NCI-H2227 treated with DMSO at 0.1 percent for 48 hours (cell line): ENCODE data around the gene CDKN1C.
"Not testable (repeated sequence)": the region's sequence is repeated elsewhere in the genome, so short reads cannot be mapped to it uniquely, and the experiment has no call there.

Source experiments
- DNase-seq: peaks from one replicate; lab custom pipeline; 2025; lab: John Stamatoyannopoulos, UW

The CDKN1C gene

GRCh38 chr11:2909133-2909902 lies 23.7 kb upstream of the CDKN1C start:
- DNase-seq = no peak

- DNase-seq = no peak
Observed at GRCh38 chr11:2908130-2908529, 22.6 kb upstream of the CDKN1C start.

- not testable (repeated sequence) for DNase-seq
Observed at GRCh38 chr11:2905299-2905698, 19.7 kb upstream of the CDKN1C start.

- no peak for DNase-seq
Observed at GRCh38 chr11:2904153-2905052, 18.8 kb upstream of the CDKN1C start.

- DNase-seq = no peak
Observed at GRCh38 chr11:2903672-2904011, 18.1 kb upstream of the CDKN1C start.

GRCh38 chr11:2902784-2903671 lies 17.5 kb upstream of the CDKN1C start:
- no peak for DNase-seq

- DNase-seq = peak; percentile 92
Observed at GRCh38 chr11:2901854-2902783, 16.5 kb upstream of the CDKN1C start.

GRCh38 chr11:2901196-2901796 lies 15.7 kb upstream of the CDKN1C start:
- DNase-seq = no peak

GRCh38 chr11:2899080-2899783 lies 13.7 kb upstream of the CDKN1C start:
- DNase-seq = no peak

GRCh38 chr11:2898366-2899079 lies 12.9 kb upstream of the CDKN1C start:
- no peak for DNase-seq

- DNase-seq = no peak
Observed at GRCh38 chr11:2897048-2897447, 11.5 kb upstream of the CDKN1C start.

- no peak for DNase-seq
Observed at GRCh38 chr11:2896047-2896446, 10.5 kb upstream of the CDKN1C start.

- DNase-seq = no peak
Observed at GRCh38 chr11:2893935-2894334, 8.4 kb upstream of the CDKN1C start.

- no peak for DNase-seq
Observed at GRCh38 chr11:2892967-2893528, 7.5 kb upstream of the CDKN1C start.

GRCh38 chr11:2892215-2892966 lies 6.8 kb upstream of the CDKN1C start:
- DNase-seq = peak; percentile 81

GRCh38 chr11:2891326-2892214 lies 6.0 kb upstream of the CDKN1C start:
- peak; percentile 16 for DNase-seq
